ENCODE results near the gene MARCHF3.

DNA sequence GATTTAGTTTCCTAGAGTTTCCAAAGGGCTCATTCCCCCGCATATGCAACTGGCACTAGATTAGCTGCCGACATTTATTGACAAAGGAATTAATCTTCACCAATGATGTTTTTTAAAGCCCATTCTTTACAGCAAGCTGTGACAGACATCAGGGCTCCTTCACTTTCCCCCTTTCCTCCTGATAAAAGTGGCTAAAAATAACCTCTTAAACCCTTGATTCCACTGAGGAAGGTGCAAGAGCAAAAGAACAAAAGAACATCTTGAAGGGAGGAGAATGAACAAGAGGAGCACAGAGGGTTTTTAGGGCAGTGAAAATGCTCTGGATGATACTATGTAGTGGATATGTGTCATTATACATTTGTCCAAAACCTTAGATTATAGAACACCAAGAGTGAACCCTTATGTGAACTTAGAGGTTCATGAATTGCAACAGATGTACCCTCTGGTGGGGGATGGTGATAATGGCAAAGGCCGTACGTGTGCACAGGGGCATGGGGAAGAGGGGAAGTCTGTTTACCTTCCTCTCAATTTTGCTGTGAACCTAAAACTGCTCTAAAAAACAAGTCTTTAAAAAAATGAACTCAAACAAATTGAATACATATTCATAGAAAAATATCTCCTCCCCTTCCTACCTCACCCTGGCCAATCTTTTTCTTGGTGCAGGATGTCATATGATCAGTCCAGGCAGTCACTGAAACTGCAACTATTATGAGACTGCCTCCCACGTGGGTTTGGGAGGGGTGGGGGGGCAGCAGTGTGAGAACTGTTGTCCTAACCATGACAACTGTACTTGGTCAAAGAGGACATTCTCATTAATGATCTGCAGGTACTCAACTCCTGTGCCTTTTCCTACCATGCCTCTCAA lies 83.0 kb downstream of the MARCHF3 start:
- TF ChIP-seq, protein P1, sequence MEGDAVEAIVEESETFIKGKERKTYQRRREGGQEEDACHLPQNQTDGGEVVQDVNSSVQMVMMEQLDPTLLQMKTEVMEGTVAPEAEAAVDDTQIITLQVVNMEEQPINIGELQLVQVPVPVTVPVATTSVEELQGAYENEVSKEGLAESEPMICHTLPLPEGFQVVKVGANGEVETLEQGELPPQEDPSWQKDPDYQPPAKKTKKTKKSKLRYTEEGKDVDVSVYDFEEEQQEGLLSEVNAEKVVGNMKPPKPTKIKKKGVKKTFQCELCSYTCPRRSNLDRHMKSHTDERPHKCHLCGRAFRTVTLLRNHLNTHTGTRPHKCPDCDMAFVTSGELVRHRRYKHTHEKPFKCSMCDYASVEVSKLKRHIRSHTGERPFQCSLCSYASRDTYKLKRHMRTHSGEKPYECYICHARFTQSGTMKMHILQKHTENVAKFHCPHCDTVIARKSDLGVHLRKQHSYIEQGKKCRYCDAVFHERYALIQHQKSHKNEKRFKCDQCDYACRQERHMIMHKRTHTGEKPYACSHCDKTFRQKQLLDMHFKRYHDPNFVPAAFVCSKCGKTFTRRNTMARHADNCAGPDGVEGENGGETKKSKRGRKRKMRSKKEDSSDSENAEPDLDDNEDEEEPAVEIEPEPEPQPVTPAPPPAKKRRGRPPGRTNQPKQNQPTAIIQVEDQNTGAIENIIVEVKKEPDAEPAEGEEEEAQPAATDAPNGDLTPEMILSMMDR (IDR thresholded peaks at IDR 0.05; ENCODE audit: extremely low read depth in 1 of 2, insufficient read depth in 1 of 2, low read depth in 1 of 2, low read length in 2 of 2): no peak
- TF ChIP-seq POLR2A (IDR thresholded peaks at IDR 0.05; ENCODE audit: low read depth, low read length): no peak
- no peak for TF ChIP-seq POLR2AphosphoS5 (IDR thresholded peaks at IDR 0.05; ENCODE audit: insufficient read depth, low read depth, low read length)
- TF ChIP-seq MYC (IDR thresholded peaks at IDR 0.05; ENCODE audit: low read depth, low read length): no peak
- TF ChIP-seq GATA2 (IDR thresholded peaks at IDR 0.05; ENCODE audit: insufficient read depth, insufficient read length, low read depth, low read length): no peak
- TF ChIP-seq EZH2 (IDR thresholded peaks at IDR 0.05; ENCODE audit: borderline replicate concordance, low read depth, low read length, severe bottlenecking): no peak
- TF ChIP-seq JUN (IDR thresholded peaks at IDR 0.05; ENCODE audit: borderline replicate concordance, insufficient read depth, insufficient read length, low read depth): no peak
- no peak for TF ChIP-seq FOS (IDR thresholded peaks at IDR 0.05; ENCODE audit: borderline replicate concordance, insufficient read depth, low read length)

Measured in endothelial cell of umbilical vein (primary cell).